Esophagus muscularis mucosa (tissue), 4 donors: Measurements from ENCODE around the gene CD19. TPM values are rescaled to one million over a fixed set of nuclear protein-coding genes. Genes with fewer than 3 reads are reported as not detected.

ENCODE experiments used
- DNase-seq: peaks from one replicate; pipeline ENCODE4 v3.0.0-alpha.2; 2017; ENCODE audit errors: extremely low spot score
- H3K27ac ChIP-seq, 4 donors: fragments of 200-600 bp; sonication (generic); replicated peaks in 1 of 4; 1 replicate in 3 of 4; 2 replicates in 1 of 4; pipeline ENCODE4 v1.5.1; 2016 to 2019; ENCODE audit warnings: mild to moderate bottlenecking in 1 of 4
- H3K27me3 ChIP-seq, 4 donors: fragments of 200-600 bp; sonication (generic); one replicate each; pipeline versions ENCODE4 v1.5.1 to v1.6.0; 2016 to 2019
- H3K36me3 ChIP-seq, 4 donors: fragments of 200-600 bp; sonication (generic); one replicate each; pipeline ENCODE4 v1.5.1; 2016 to 2019
- H3K4me1 ChIP-seq, 4 donors: fragments of 200-600 bp; sonication (generic); one replicate each; pipeline ENCODE4 v1.5.1; 2016 to 2019
- H3K4me3 ChIP-seq, 4 donors: fragments of 200-600 bp; sonication (generic); 1 replicate in 2 of 4; 2 replicates in 2 of 4; pipeline ENCODE4 v1.5.1; 2016 to 2019; ENCODE audit warnings: mild to moderate bottlenecking in 4 of 4, moderate library complexity in 1 of 4
- H3K9me3 ChIP-seq, 4 donors: fragments of 200-600 bp; sonication (generic); 1 replicate in 3 of 4; 2 replicates in 1 of 4; pipeline ENCODE4 v1.5.1; 2016 to 2019
- EP300 ChIP-seq: sonication (generic); formaldehyde crosslinking; IDR thresholded peaks from one replicate; pipeline ENCODE4 v1.6.1; 2017; ENCODE audit warnings: antibody characterized with exemption
- POLR2A ChIP-seq: fragments of 450-650 bp; IDR thresholded peaks from one replicate; pipeline ENCODE4 v1.6.1; 2017; ENCODE audit warnings: antibody characterized with exemption, moderate library complexity, mild to moderate bottlenecking, low read depth
- POLR2AphosphoS5 ChIP-seq, 2 donors: sonication (generic); formaldehyde crosslinking; IDR thresholded peaks; one replicate each; pipeline ENCODE4 v1.6.1; 2017; ENCODE audit warnings: antibody characterized with exemption in 2 of 2
- WGBS: methylation state at CpG from one replicate; pipeline ENCODE4 v1.1.5; 2018; 5-methylcytosine and 5-hydroxymethylcytosine counted together
- intact Hi-C: fragments of 100-400 bp; cut with DNase I; formaldehyde crosslinking; loops from one replicate; pipeline ENCODE4 v1.15.1; 2023
- total RNA-seq, 4 donors: library from RNA; depleted of rRNA; stranded (reverse); fragments of >200 nt; gene quantifications; one replicate each; pipeline versions ENCODE4 v1.1.0 to v1.2.1, GENCODE V29; 2016
- TF ChIP-seq, protein P1 (sequence below), 3 experiments: fragments of 200-600 bp in 2 of 3; fragments of 450-650 bp in 1 of 3; sonication (generic) in 2 of 3; IDR thresholded peaks; one replicate each; pipeline ENCODE4 v1.5.1; 2017 to 2019; ENCODE audit warnings: antibody characterized with exemption in 3 of 3, mild to moderate bottlenecking in 2 of 3, moderate library complexity in 1 of 3

CD19 gene
- total RNA-seq, 4 donors from 2014 or later = 0.66 TPM; not detected in 3

DNA sequence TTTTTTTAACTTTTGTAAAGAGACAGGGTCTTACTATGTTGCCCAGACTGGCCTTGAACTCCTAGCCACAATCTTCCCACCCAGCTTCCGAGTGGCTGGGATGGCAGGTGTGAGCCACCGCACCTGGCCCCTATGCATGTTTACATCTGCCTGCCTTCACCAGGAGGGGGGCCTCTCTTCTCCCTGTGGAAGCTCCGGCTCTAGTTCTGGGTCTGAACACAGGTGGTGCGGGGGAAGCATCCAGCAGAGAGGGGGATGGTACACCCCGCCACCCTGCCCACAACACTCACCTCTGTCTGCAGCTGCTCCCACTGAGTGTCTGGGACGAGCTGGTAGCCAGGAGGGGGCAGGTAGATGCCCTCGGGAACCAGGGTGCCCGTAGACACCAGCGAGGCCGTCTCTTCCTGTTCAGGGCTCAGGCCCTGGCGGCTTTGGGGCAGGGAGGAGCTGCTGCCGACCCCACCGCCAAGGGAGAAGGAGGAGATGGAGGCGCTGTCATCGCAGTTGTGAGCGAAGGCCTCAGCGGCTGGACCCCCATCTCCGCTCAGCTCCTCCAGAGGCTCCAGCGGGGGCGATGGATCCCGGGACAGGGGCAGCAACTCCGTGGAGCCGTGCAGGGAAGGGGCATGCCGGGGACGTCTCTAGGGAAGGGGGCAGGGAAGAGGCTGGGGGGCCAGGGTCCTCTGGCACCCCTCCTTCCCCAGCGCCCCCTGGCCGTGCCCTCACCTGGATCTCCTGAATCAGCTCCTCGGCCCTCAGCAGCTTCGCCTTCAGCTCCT lies 17.6 kb upstream of the CD19 start:
- no peak for DNase-seq
- WGBS = 92% methylated on average over 11 of the region's 29 CpGs
- intact Hi-C loops = no loop called here
- Histone ChIP-seq H3K27me3 (no peaks in the 10 kb centered on the region), H3K36me3 (peaks cover 15 to 91% (median 67%) of the 10 kb centered on the region in 4 donors), H3K9me3 (no peaks in the 10 kb centered on the region), H3K4me3 (no peak overlapping the region), H3K27ac (no peak overlapping the region), H3K4me1 (no peaks in the 10 kb centered on the region)
- no peak for TF ChIP-seq POLR2A
- no peak for TF ChIP-seq EP300
- TF ChIP-seq POLR2AphosphoS5 (IDR thresholded peaks at IDR 0.05) = no peak
- TF ChIP-seq, protein P1, sequence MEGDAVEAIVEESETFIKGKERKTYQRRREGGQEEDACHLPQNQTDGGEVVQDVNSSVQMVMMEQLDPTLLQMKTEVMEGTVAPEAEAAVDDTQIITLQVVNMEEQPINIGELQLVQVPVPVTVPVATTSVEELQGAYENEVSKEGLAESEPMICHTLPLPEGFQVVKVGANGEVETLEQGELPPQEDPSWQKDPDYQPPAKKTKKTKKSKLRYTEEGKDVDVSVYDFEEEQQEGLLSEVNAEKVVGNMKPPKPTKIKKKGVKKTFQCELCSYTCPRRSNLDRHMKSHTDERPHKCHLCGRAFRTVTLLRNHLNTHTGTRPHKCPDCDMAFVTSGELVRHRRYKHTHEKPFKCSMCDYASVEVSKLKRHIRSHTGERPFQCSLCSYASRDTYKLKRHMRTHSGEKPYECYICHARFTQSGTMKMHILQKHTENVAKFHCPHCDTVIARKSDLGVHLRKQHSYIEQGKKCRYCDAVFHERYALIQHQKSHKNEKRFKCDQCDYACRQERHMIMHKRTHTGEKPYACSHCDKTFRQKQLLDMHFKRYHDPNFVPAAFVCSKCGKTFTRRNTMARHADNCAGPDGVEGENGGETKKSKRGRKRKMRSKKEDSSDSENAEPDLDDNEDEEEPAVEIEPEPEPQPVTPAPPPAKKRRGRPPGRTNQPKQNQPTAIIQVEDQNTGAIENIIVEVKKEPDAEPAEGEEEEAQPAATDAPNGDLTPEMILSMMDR (IDR thresholded peaks at IDR 0.05) = no peak

DNA sequence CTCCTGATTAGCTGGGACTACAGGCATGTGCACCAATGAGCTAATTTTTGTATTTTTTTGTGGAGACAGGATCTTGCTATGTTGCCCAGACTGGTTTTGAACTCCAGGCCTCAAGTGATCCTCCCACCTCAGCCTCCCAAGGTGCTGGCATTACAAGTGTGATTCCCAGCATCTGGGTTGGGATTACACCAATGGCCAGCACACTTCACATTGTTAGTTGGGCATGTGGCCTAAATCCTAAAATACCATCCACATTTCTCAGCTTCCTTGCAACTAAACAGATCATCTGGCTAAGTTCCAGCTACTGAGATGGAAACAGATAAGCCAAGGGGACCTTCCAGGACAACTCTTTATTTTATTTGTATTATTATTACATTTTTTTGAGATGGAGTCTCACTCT lies 16.6 kb upstream of the CD19 start:
- DNase-seq = no peak
- H3K4me1 ChIP-seq = no peaks in the 10 kb centered on the region
- H3K9me3 ChIP-seq = no peaks in the 10 kb centered on the region
- intact Hi-C loops = no loop called here
- H3K27ac ChIP-seq = no peak overlapping the region
- H3K36me3 ChIP-seq = peaks cover 11 to 92% (median 70%) of the 10 kb centered on the region in 4 donors
- H3K4me3 ChIP-seq = no peak overlapping the region
- H3K27me3 ChIP-seq = no peaks in the 10 kb centered on the region
- TF ChIP-seq EP300 (no peak), POLR2A (no peak), POLR2AphosphoS5 (IDR thresholded peaks at IDR 0.05) (no peak)
- TF ChIP-seq, protein P1 (IDR thresholded peaks at IDR 0.05) = no peak

DNA sequence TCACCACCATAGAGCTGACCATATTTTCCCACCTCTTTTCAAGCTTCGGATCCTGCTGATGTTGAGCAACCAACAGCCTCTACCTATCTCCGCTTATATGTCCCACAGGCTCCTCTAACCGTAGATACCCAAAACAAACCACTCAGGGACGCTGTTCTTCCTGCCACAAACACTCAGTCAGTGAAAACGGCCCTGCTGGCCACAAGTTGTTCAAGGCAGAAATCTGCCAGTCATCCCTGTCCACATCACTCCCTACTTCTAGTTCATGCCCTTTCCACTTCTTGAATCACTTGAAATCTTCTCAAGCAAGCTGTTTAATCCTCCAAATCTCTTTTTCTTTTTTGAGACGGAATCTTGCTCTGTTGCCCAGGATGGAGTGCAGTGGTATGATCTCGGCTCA lies 14.7 kb upstream of the CD19 start:
- Histone ChIP-seq H3K4me3 (no peak overlapping the region), H3K36me3 (peaks cover 11 to 87% (median 66%) of the 10 kb centered on the region in 4 donors), H3K27me3 (no peaks in the 10 kb centered on the region), H3K9me3 (no peaks in the 10 kb centered on the region), H3K27ac (no peak overlapping the region), H3K4me1 (no peaks in the 10 kb centered on the region)
- DNase-seq = no peak
- intact Hi-C loops = no loop called here
- WGBS = 89% methylated on average over 7 of the region's 7 CpGs
- TF ChIP-seq, protein P1 (IDR thresholded peaks at IDR 0.05) = no peak
- TF ChIP-seq EP300 (no peak), POLR2AphosphoS5 (IDR thresholded peaks at IDR 0.05) (no peak), POLR2A (no peak)

DNA sequence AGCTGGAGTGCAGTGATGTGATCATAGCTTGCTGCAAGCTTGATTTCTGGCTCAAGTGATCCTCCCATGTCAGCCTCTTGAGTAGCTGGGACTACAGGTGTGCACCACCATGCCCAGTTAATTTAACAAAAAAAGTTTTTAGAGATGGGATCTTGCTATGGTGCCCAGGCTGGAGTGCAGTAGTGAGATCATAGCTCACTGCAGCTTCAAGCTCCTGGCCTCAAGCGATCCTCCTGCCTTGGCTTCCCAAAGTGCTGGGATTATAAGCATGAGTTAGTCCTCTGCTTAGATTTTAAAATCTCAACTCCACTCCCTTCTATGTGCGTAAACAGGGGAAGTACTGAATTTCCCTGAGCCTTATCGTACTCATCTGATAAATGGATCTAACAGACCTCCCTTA lies 13.1 kb upstream of the CD19 start:
- Histone ChIP-seq H3K27me3 (no peaks in the 10 kb centered on the region), H3K36me3 (peaks cover 7 to 78% (median 56%) of the 10 kb centered on the region in 4 donors), H3K4me1 (peaks cover 0 to 1% (median 0%) of the 10 kb centered on the region in 4 donors), H3K27ac (no peak overlapping the region), H3K9me3 (no peaks in the 10 kb centered on the region), H3K4me3 (no peak overlapping the region)
- TF ChIP-seq, protein P1 (IDR thresholded peaks at IDR 0.05) = no peak
- TF ChIP-seq EP300 = no peak
- no peak for TF ChIP-seq POLR2A
- TF ChIP-seq POLR2AphosphoS5 (IDR thresholded peaks at IDR 0.05) = no peak
- intact Hi-C loops = no loop called here
- 100% methylated on average over 3 of the region's 3 CpGs for WGBS
- no peak for DNase-seq
